GM18508 (cell line): Measurements from ENCODE around the gene NEURL1.

ENCODE experiments used
- ATAC-seq: cut with Tn5 transposase; IDR thresholded peaks from one replicate; pipeline ENCODE4 v1.9.1; 2021; ENCODE audit warnings: moderate number of reproducible peaks; ENCODE audit not compliant: insufficient read depth, unreplicated experiment

The NEURL1 gene

DNA sequence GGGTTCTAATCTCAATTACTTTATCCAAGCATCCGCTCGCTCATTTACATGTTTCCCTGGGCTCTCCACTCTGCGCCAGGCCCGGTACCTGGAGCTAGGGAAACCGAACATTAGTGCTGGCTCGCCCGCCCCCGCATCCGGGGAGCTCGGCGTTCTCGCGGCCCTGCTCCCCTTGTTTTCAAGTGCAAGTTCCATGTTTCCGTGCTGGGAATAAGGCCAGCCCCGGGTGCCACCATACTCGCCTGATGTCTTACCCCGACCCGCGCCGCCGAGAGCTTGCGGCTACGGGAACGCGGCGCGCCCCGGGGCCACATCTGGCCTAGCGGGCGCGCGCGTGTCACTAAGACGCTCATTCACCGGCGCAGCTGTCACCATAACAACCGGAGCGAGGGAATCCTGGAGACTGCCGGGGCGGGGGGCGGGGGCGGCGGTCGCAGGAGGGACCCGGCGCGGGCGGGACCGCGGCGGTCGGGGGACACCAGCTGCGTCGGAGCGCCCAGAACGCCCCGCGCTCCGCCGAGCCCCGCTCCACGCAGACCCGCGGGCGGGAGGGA is at the start of gene NEURL1:
NEURL1 (plus strand) TSS at position 344 of the 554 bp plus-strand sequence. CDS start 683 bp downstream, outside the sequence.
- ATAC-seq: no peak

- ATAC-seq: no peak
Measured at GRCh38 chr10:103444478-103444877, 49.0 kb upstream of the NEURL1 start.

DNA sequence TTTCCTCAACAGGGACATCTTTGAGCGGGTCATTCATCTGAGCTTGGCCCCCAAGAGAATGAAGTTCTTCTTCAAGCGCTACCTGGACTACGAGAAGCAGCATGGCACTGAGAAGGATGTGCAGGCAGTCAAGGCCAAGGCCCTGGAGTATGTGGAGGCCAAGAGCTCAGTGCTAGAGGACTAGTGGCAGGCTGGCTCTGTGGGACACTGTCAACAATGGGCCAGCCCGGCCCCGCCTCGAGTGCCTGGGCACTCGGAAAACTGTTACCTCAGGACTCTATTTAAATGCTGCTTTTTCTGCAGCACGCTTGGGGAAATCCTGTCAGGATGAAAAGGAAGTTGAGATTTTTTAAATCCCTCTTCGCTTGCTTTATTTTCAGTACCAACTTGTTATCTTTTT is 48.1 kb upstream of the NEURL1 start:
- no peak for ATAC-seq

DNA sequence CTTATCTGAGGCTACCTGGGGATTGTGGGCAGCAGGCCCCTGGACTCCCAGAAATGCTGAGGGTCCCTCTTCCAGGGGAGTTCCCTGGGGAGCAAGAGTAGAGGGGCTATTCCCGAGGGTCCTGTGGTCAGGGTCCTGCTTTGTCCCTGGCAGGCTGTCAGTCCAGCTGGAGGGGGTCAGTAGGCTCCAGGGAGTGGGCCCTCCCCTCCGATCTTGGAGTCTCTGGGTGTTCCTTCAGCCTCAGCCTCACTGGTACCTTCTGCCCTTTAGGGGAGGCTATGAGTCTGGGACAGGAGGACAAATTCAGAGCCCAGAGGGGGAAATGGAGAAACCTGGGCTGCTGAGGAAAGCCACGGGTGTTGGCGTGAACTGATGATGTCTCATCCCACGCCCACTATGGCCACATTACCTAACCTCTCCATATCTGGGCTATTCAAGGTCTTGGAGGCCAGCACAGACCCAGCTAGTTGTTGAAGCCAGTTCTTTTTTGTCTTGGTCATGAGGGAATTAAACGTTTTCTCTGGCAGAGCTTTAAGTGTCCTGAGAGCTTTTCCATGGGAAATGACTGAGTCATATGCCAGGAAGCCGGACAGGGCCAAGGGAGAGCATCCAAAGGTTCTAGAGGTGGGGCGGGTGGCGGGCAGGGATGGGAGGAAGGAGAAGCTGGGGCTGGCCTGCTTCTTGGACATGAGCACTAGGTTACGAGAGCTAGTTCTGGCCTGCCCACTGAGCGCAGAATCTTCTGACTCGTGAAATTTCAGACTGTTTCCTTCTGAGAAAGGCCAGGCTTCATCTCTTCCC is 47.5 kb upstream of the NEURL1 start:
- ATAC-seq: no peak

DNA sequence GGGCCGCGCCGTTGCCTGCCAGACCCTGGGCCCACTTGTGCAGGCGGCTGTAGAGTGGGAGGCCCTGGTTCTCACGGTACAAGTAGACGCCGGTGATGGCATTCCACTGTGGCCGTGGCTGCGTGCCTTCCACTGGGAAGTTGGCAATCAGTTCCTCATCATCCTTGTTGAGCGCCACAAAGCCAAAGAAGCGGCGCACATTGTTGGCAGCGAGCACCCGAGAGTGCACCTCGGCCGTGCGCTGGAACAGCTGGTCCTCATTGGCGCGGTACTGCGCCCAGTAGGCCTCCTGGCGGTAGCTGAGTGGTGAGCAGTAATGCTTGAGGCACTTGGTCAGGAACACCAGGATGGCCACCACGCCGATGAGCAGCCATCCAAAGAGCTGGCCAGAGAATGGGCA is 46.3 kb upstream of the NEURL1 start:
- ATAC-seq: no peak

DNA sequence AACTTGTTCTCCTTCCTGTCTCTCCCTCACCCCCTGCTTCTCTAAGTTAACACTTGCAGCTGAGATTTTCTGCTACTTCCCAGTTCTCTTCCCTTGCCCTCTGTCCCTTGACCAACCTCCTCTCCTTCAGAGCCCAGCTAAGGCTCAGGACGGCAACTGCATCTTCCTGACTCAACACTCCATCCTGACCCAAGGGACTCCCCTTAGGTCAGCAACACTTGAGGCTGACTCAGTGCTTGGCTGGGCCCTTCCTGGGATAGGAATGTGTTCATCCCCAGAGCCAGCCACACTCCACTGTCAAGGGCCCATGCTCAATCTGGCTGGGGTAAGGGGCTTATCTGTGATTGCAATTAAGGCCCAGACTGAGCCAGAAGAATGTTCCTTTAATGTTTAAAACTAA is 44.8 kb upstream of the NEURL1 start:
- no peak for ATAC-seq

DNA sequence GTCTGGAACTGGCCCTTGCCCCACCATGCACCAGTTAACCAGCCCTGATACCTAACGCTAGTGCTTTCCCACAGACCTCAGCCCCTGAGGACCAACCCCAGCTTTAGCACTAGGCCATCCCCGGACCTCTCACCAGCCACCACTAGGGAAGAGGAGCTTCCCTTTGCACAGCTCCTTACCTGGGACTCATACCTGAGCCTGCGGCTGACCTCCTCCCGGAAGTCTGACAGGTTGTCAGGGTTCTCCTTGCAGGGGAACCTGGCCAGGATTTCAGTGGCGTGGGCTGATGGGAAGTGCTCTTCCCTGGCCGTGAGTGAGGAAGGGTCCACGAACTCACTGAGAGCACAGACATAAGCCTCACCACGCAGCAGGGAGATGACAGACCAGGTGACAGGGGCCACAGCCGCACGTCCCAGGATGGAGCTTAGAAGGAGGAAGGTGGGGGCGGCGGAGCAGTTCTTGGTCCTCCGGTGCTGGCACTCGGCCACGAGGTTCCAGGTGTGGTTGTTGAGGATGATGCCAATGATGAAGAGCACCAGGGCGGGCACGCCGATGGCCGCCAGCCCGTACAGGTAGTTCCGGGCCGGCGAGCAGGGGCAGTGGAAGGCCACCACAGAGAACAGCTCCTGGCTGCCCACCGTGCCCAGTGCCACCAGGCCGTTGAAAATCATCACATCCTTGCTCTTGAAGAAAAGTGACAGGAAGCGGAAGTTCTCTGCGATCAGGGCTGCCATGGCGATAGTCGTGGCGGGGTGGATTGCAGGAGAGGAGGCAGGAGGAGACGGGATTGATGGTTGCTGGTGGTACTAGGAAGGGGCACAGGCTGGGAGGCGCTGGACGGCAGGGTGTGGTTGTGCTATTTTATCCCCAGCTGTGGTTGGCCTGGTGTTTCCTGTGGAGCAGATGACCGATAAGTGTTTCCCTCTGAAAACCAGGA is 44.0 kb upstream of the NEURL1 start:
- no peak for ATAC-seq

GRCh38 chr10:103450201-103450695 is 43.3 kb upstream of the NEURL1 start:
- ATAC-seq: no peak

DNA sequence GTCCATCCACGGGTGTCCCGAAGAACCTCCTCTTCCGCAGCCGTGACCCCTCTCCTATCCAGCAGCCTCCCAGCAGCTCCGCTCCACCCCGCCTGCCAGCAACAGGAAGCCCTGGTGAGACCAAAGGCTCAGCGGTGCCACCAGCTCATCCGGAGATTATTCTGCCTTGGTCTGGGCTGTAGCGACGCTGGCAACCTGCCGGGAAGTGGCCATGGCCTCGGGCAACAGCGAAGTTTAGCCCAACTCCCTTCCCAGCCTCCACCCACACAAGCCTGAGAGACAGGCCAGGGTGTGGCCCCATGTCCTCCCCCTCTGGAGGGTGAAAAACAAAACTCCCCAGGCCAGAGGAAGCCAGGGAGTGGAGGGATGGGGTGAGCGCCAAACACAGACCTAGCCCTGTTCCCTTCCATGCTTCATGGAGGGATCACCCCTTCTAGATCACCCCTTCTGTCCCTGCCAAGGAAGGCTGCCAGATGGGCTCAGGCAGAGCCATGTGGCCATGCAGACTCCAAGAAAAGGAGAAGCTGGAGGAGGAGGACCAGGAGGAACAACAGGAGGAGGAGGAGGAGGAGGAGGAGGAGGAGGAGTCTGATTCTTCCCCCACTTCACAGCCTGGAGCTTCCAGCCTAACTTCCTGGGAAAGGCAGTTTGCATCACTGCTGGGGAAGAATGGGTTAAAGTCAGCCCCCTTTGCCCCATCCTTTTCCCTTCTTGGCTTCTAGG is 42.3 kb upstream of the NEURL1 start:
- ATAC-seq: no peak

DNA sequence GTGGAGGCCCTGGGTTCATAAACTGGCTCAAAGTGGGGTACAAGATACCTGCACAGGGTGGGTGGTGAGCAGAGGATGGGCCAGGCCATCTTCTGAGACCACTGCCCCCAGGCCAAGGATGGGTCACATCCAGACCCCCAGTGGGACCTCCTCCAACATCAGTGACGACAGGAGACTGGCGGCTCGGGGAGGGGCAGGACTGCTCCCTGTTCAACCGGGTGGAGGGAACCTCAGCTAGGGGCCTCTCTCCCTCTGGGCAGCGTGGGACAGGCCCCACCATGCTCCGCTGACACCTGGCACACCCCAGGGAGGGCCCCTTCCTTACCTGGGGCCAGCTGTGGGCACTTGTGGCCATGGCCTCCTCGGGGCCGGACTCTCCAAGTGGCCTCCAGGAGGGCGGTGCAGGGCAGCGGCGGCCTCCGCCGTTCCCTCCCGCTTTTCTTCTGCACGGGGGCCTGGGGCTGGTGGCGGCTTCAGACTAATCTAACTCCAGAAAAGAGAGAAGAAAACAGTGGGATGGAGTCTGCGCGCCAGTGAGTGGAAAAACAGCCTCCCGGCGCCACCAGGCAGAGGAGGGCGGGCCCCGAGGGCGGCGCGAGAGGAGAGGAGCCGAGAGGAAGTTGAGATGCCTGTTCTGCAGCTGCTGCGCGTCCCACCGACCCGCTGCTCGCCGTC is 41.5 kb upstream of the NEURL1 start, which contains the start of gene CALHM2:
CALHM2 (minus strand) TSS at position 540 of the 675 bp plus-strand sequence. CDS start 2,429 bp downstream, outside the sequence.
- no peak for ATAC-seq

- no peak for ATAC-seq
Measured at GRCh38 chr10:103452506-103453230, 40.8 kb upstream of the NEURL1 start.

DNA sequence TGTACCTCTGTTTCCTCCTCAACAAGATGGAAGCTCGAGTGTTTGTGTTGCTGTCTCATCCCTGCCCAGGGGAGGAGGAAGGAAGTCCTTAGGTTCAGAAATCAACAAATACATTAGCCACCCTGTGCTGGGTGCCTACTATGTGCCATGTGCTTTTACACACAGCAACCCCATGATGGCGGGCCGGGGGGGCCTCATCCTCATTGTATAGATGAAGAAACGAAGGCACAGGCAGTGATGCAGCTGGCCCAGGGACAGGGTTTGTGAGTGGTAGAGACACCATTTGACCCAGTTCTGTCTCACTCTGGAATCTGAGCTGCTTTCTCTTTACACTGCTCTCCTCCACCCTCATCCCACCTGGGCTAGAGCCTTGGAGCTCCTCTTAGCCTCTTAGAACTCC is 39.5 kb upstream of the NEURL1 start:
- no peak for ATAC-seq

- ATAC-seq: no peak
Measured at GRCh38 chr10:103455235-103455634, 38.3 kb upstream of the NEURL1 start.

DNA sequence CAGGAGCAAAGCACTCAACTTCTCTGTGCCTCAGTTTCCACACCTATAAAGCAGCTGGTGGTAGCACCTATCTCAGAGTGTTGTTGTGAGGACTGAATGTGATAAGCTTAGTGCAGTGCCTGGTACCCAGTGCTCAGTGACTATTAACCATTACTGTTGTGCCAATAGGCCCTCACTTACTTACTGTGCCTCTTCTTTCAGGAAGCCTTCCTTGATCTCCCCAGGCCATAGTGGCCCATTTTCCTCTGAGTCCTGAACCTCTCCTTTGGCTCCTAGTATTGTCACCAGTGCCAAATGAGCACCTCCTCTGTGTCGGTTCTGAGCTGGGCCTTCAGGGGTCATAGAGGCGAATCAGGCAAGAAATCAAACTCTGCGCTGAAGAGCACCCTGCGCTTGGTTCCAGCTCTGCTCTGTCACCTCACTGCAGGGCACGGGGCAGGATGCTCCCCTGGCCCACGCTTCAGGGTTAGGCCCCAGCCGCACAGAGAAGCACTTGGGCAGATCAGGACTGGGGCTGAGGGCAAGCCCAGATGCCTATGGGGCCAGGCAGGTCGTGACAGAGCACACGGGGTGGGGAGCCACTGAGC is 37.3 kb upstream of the NEURL1 start:
- ATAC-seq: no peak

- no peak for ATAC-seq
Measured at GRCh38 chr10:103457176-103457712, 36.3 kb upstream of the NEURL1 start.

- ATAC-seq: no peak
Measured at GRCh38 chr10:103457896-103458583, 35.5 kb upstream of the NEURL1 start.

- ATAC-seq: no peak
Measured at GRCh38 chr10:103458720-103459119, 34.8 kb upstream of the NEURL1 start, which contains the start of gene CALHM1. CALHM1 (minus strand) TSS chr10:103458900; CDS start chr10:103458751, 149 bp downstream.
